ENCODE measurements around the gene GPR25.
"Not testable (repeated sequence)": the region's sequence is repeated elsewhere in the genome, so short reads cannot be mapped to it uniquely, and the experiment has no call there.

GPR25 gene

GRCh38 chr1:200909071-200909470 lies 36.3 kb downstream of the GPR25 start:
- Histone ChIP-seq H3K9ac (ENCODE audit: low read length) (peak overlapping the region; percentile 49), H3K4me1 (ENCODE audit: control insufficient read depth, insufficient read depth, low read length) (peaks cover 77% of the 10 kb centered on the region), H3K4me3 (ENCODE audit: low read length) (no peak overlapping the region), H3K36me3 (ENCODE audit: control insufficient read depth, insufficient read depth, low read length) (peaks cover 28% of the 10 kb centered on the region), H3K27me3 (ENCODE audit: control insufficient read depth, insufficient read depth, low read length) (no peaks in the 10 kb centered on the region), H3K9me3 (ENCODE audit: control insufficient read depth, low read length) (no peaks in the 10 kb centered on the region)

- peaks cover 70% of the 10 kb centered on the region for H3K4me1 ChIP-seq (ENCODE audit: control insufficient read depth, insufficient read depth, low read length)
- peaks cover 28% of the 10 kb centered on the region for H3K36me3 ChIP-seq (ENCODE audit: control insufficient read depth, insufficient read depth, low read length)
- no peaks in the 10 kb centered on the region for H3K27me3 ChIP-seq (ENCODE audit: control insufficient read depth, insufficient read depth, low read length)
- H3K9me3 ChIP-seq (ENCODE audit: control insufficient read depth, low read length) = no peaks in the 10 kb centered on the region
- H3K4me3 ChIP-seq (ENCODE audit: low read length) = no peak overlapping the region
- no peak overlapping the region for H3K9ac ChIP-seq (ENCODE audit: low read length)
Observed at GRCh38 chr1:200909757-200910239, 37.0 kb downstream of the GPR25 start.

- H3K36me3 ChIP-seq (ENCODE audit: control insufficient read depth, insufficient read depth, low read length) = peaks cover 28% of the 10 kb centered on the region
- no peaks in the 10 kb centered on the region for H3K9me3 ChIP-seq (ENCODE audit: control insufficient read depth, low read length)
- peaks cover 56% of the 10 kb centered on the region for H3K4me1 ChIP-seq (ENCODE audit: control insufficient read depth, insufficient read depth, low read length)
- H3K9ac ChIP-seq (ENCODE audit: low read length) = no peak overlapping the region
- no peaks in the 10 kb centered on the region for H3K27me3 ChIP-seq (ENCODE audit: control insufficient read depth, insufficient read depth, low read length)
- H3K4me3 ChIP-seq (ENCODE audit: low read length) = no peak overlapping the region
Observed at GRCh38 chr1:200911361-200911760, 38.6 kb downstream of the GPR25 start.

- not testable (repeated sequence) for H3K9ac ChIP-seq (ENCODE audit: low read length); H3K4me3 ChIP-seq (ENCODE audit: low read length); H3K9me3 ChIP-seq (ENCODE audit: control insufficient read depth, low read length); H3K27me3 ChIP-seq (ENCODE audit: control insufficient read depth, insufficient read depth, low read length)
- Histone ChIP-seq H3K4me1 (ENCODE audit: control insufficient read depth, insufficient read depth, low read length) (peaks cover 53% of the 10 kb centered on the region), H3K36me3 (ENCODE audit: control insufficient read depth, insufficient read depth, low read length) (peaks cover 22% of the 10 kb centered on the region)
Observed at GRCh38 chr1:200911936-200912335, 39.2 kb downstream of the GPR25 start.

GRCh38 chr1:200912737-200913407 lies 40.1 kb downstream of the GPR25 start:
- H3K27me3 ChIP-seq (ENCODE audit: control insufficient read depth, insufficient read depth, low read length) = no peaks in the 10 kb centered on the region
- no peaks in the 10 kb centered on the region for H3K9me3 ChIP-seq (ENCODE audit: control insufficient read depth, low read length)
- H3K36me3 ChIP-seq (ENCODE audit: control insufficient read depth, insufficient read depth, low read length) = peaks cover 19% of the 10 kb centered on the region
- no peak overlapping the region for H3K4me3 ChIP-seq (ENCODE audit: low read length)
- peaks cover 43% of the 10 kb centered on the region for H3K4me1 ChIP-seq (ENCODE audit: control insufficient read depth, insufficient read depth, low read length)
- H3K9ac ChIP-seq (ENCODE audit: low read length) = no peak overlapping the region

GRCh38 chr1:200916152-200916551 lies 43.4 kb downstream of the GPR25 start:
- Histone ChIP-seq H3K4me3 (ENCODE audit: low read length) (no peak overlapping the region), H3K27me3 (ENCODE audit: control insufficient read depth, insufficient read depth, low read length) (no peaks in the 10 kb centered on the region), H3K4me1 (ENCODE audit: control insufficient read depth, insufficient read depth, low read length) (peaks cover 22% of the 10 kb centered on the region), H3K9ac (ENCODE audit: low read length) (no peak overlapping the region), H3K36me3 (ENCODE audit: control insufficient read depth, insufficient read depth, low read length) (no peaks in the 10 kb centered on the region), H3K9me3 (ENCODE audit: control insufficient read depth, low read length) (no peaks in the 10 kb centered on the region)

- Histone ChIP-seq H3K27me3 (ENCODE audit: control insufficient read depth, insufficient read depth, low read length) (no peaks in the 10 kb centered on the region), H3K4me3 (ENCODE audit: low read length) (no peak overlapping the region), H3K4me1 (ENCODE audit: control insufficient read depth, insufficient read depth, low read length) (peaks cover 18% of the 10 kb centered on the region), H3K9ac (ENCODE audit: low read length) (no peak overlapping the region), H3K9me3 (ENCODE audit: control insufficient read depth, low read length) (no peaks in the 10 kb centered on the region), H3K36me3 (ENCODE audit: control insufficient read depth, insufficient read depth, low read length) (no peaks in the 10 kb centered on the region)
Observed at GRCh38 chr1:200916681-200917080, 43.9 kb downstream of the GPR25 start.

GRCh38 chr1:200917291-200917817 lies 44.6 kb downstream of the GPR25 start:
- Histone ChIP-seq H3K4me1 (ENCODE audit: control insufficient read depth, insufficient read depth, low read length) (peaks cover 13% of the 10 kb centered on the region), H3K9ac (ENCODE audit: low read length) (no peak overlapping the region)

GRCh38 chr1:200918006-200918405 lies 45.2 kb downstream of the GPR25 start:
- H3K9ac ChIP-seq (ENCODE audit: low read length) = no peak overlapping the region
- no peaks in the 10 kb centered on the region for H3K9me3 ChIP-seq (ENCODE audit: control insufficient read depth, low read length)
- no peaks in the 10 kb centered on the region for H3K36me3 ChIP-seq (ENCODE audit: control insufficient read depth, insufficient read depth, low read length)
- H3K4me1 ChIP-seq (ENCODE audit: control insufficient read depth, insufficient read depth, low read length) = peaks cover 6% of the 10 kb centered on the region
- H3K4me3 ChIP-seq (ENCODE audit: low read length) = no peak overlapping the region
- no peaks in the 10 kb centered on the region for H3K27me3 ChIP-seq (ENCODE audit: control insufficient read depth, insufficient read depth, low read length)

More at GRCh38 chr1:200917291-200917817, 44.6 kb downstream of the GPR25 start:
- H3K36me3 ChIP-seq (ENCODE audit: control insufficient read depth, insufficient read depth, low read length) = no peaks in the 10 kb centered on the region
- H3K27me3 ChIP-seq (ENCODE audit: control insufficient read depth, insufficient read depth, low read length) = no peaks in the 10 kb centered on the region
- H3K9me3 ChIP-seq (ENCODE audit: control insufficient read depth, low read length) = no peaks in the 10 kb centered on the region
- no peak overlapping the region for H3K4me3 ChIP-seq (ENCODE audit: low read length)

GRCh38 chr1:200919386-200919785 lies 46.6 kb downstream of the GPR25 start:
- H3K9ac ChIP-seq (ENCODE audit: low read length) = no peak overlapping the region
- peaks cover 4% of the 10 kb centered on the region for H3K4me1 ChIP-seq (ENCODE audit: control insufficient read depth, insufficient read depth, low read length)
- H3K9me3 ChIP-seq (ENCODE audit: control insufficient read depth, low read length) = no peaks in the 10 kb centered on the region
- H3K36me3 ChIP-seq (ENCODE audit: control insufficient read depth, insufficient read depth, low read length) = no peaks in the 10 kb centered on the region
- H3K27me3 ChIP-seq (ENCODE audit: control insufficient read depth, insufficient read depth, low read length) = no peaks in the 10 kb centered on the region
- H3K4me3 ChIP-seq (ENCODE audit: low read length) = no peak overlapping the region

- no peaks in the 10 kb centered on the region for H3K27me3 ChIP-seq (ENCODE audit: control insufficient read depth, insufficient read depth, low read length)
- H3K36me3 ChIP-seq (ENCODE audit: control insufficient read depth, insufficient read depth, low read length) = no peaks in the 10 kb centered on the region
- H3K9ac ChIP-seq (ENCODE audit: low read length) = no peak overlapping the region
Observed at GRCh38 chr1:200921571-200922110, 48.9 kb downstream of the GPR25 start.

GRCh38 chr1:200922406-200922805 lies 49.6 kb downstream of the GPR25 start:
- Histone ChIP-seq H3K27me3 (ENCODE audit: control insufficient read depth, insufficient read depth, low read length) (no peaks in the 10 kb centered on the region), H3K36me3 (ENCODE audit: control insufficient read depth, insufficient read depth, low read length) (no peaks in the 10 kb centered on the region), H3K4me1 (ENCODE audit: control insufficient read depth, insufficient read depth, low read length) (no peaks in the 10 kb centered on the region), H3K9me3 (ENCODE audit: control insufficient read depth, low read length) (no peaks in the 10 kb centered on the region), H3K9ac (ENCODE audit: low read length) (no peak overlapping the region), H3K4me3 (ENCODE audit: low read length) (no peak overlapping the region)

More at GRCh38 chr1:200921571-200922110, 48.9 kb downstream of the GPR25 start:
- H3K4me1 ChIP-seq (ENCODE audit: control insufficient read depth, insufficient read depth, low read length) = no peaks in the 10 kb centered on the region
- no peak overlapping the region for H3K4me3 ChIP-seq (ENCODE audit: low read length)
- H3K9me3 ChIP-seq (ENCODE audit: control insufficient read depth, low read length) = no peaks in the 10 kb centered on the region
